Lower leg skin (tissue), 4 donors: ENCODE measurements around the gene CCNI. TPM values are rescaled to one million over a fixed set of nuclear protein-coding genes. Genes with fewer than 3 reads are reported as not detected.

Source experiments
- DNase-seq, 2 donors: peaks; one replicate each; pipeline ENCODE4 v3.0.0-alpha.2; 2019; ENCODE audit warnings: low spot score in 2 of 2
- H3K4me3 ChIP-seq: fragments of 200-600 bp; sonication (generic); 2 replicates; pipeline ENCODE4 v1.5.1; 2017; ENCODE audit warnings: mild to moderate bottlenecking, low read depth; ENCODE audit not compliant: poor library complexity, severe bottlenecking
- CTCF ChIP-seq, 3 donors: fragments of 450-650 bp; IDR thresholded peaks; one replicate each; pipeline ENCODE4 v1.5.1; 2016; ENCODE audit warnings: antibody characterized with exemption in 3 of 3, mild to moderate bottlenecking in 3 of 3, moderate library complexity in 2 of 3
- POLR2A ChIP-seq, 2 donors: fragments of 450-650 bp; IDR thresholded peaks; one replicate each; pipeline ENCODE4 v1.6.1; 2016 to 2017; ENCODE audit warnings: antibody characterized with exemption in 2 of 2, mild to moderate bottlenecking in 1 of 2, moderate library complexity in 1 of 2
- WGBS, 2 donors: methylation state at CpG; one replicate each; pipeline ENCODE4 v1.1.5; 2018; 5-methylcytosine and 5-hydroxymethylcytosine counted together
- intact Hi-C: fragments of 100-400 bp; cut with DNase I; formaldehyde crosslinking; loops from one replicate; pipeline ENCODE4 v1.15.0; 2023; ENCODE audit warnings: low total_unique reads
- total RNA-seq, 4 donors: library from RNA; depleted of rRNA; stranded (reverse); fragments of >200 nt; gene quantifications; one replicate each; pipeline ENCODE4 v1.1.0, GENCODE V29; 2016

CCNI gene
- total RNA-seq, 4 donors from 2014 or later: 155 to 208 (median 178) TPM

- no peak for DNase-seq
- intact Hi-C loops: no loop called here
- 68 to 71% methylated on average over 1 of the region's 1 CpG for WGBS, 2 donors
- no peak overlapping the region for H3K4me3 ChIP-seq
- TF ChIP-seq CTCF (IDR thresholded peaks at IDR 0.05): no peak
- TF ChIP-seq POLR2A (IDR thresholded peaks at IDR 0.05): no peak
Observed at GRCh38 chr4:77104388-77104787, 28.6 kb upstream of the CCNI start.

GRCh38 chr4:77100234-77100633 is 24.4 kb upstream of the CCNI start:
- 60 to 70% methylated on average over 2 of the region's 2 CpGs for WGBS, 2 donors
- intact Hi-C loops: no loop called here

GRCh38 chr4:77097611-77098010 is 21.8 kb upstream of the CCNI start:
- no peak overlapping the region for H3K4me3 ChIP-seq
- no peak for DNase-seq
- intact Hi-C loops: loop anchor here (10.0 kb wide), 1 partner anchor 107 kb away; no protein-coding TSS in a partner anchor
- TF ChIP-seq CTCF (IDR thresholded peaks at IDR 0.05): no peak
- TF ChIP-seq POLR2A (IDR thresholded peaks at IDR 0.05): no peak

More at GRCh38 chr4:77100234-77100633, 24.4 kb upstream of the CCNI start:
- no peak for DNase-seq
- H3K4me3 ChIP-seq: no peak overlapping the region
- TF ChIP-seq CTCF (IDR thresholded peaks at IDR 0.05): no peak
- TF ChIP-seq POLR2A (IDR thresholded peaks at IDR 0.05): no peak

GRCh38 chr4:77095101-77095821 is 19.5 kb upstream of the CCNI start:
- intact Hi-C loops: loop anchor here (10.0 kb wide), 1 partner anchor 110 kb away; no protein-coding TSS in a partner anchor

GRCh38 chr4:77094496-77094895 is 18.7 kb upstream of the CCNI start:
- WGBS, 2 donors: 94 to 99% methylated on average over 3 of the region's 3 CpGs
- intact Hi-C loops: loop anchor here (10.0 kb wide), 1 partner anchor 110 kb away; no protein-coding TSS in a partner anchor
- TF ChIP-seq POLR2A (IDR thresholded peaks at IDR 0.05): no peak
- DNase-seq: no peak
- no peak overlapping the region for H3K4me3 ChIP-seq

More at GRCh38 chr4:77095101-77095821, 19.5 kb upstream of the CCNI start:
- WGBS, 2 donors: 39 to 40% methylated on average over 6 of the region's 6 CpGs
- no peak overlapping the region for H3K4me3 ChIP-seq
- TF ChIP-seq POLR2A (IDR thresholded peaks at IDR 0.05) (no peak), CTCF (IDR thresholded peaks at IDR 0.05) (peak in 1 of 3 donors; percentile 50)
- peak; percentile 79 to 96 for DNase-seq

GRCh38 chr4:77093401-77093800 is 17.6 kb upstream of the CCNI start:
- intact Hi-C loops: loop anchor here (10.0 kb wide), 1 partner anchor 111 kb away; no protein-coding TSS in a partner anchor
- DNase-seq: no peak
- TF ChIP-seq CTCF (IDR thresholded peaks at IDR 0.05) (no peak), POLR2A (IDR thresholded peaks at IDR 0.05) (no peak)
- 65 to 72% methylated on average over 1 of the region's 1 CpG for WGBS, 2 donors
- no peak overlapping the region for H3K4me3 ChIP-seq
